NCI-H146 treated with DMSO at 0.1 percent for 48 hours (cell line): Measurements from ENCODE around the gene COA6.
"Not testable (repeated sequence)": the region's sequence is repeated elsewhere in the genome, so short reads cannot be mapped to it uniquely, and the experiment has no call there.

ENCODE experiments used
- DNase-seq: peaks from one replicate; lab custom pipeline; 2025; ENCODE audit not compliant: unreplicated experiment; lab: John Stamatoyannopoulos, UW

The COA6 gene

GRCh38 chr1:234373064-234373958 is at the start of gene COA6:
Gene COA6, plus strand, starts transcription at chr1:234373456. Its CDS starts 11 bp downstream, at chr1:234373467.
- DNase-seq = peak; percentile 91

GRCh38 chr1:234324821-234325220 is 48.4 kb upstream of the COA6 start:
- no peak for DNase-seq

GRCh38 chr1:234325878-234326496 is 47.3 kb upstream of the COA6 start:
- DNase-seq = no peak

- peak; percentile 9 for DNase-seq
Observed at GRCh38 chr1:234326497-234327366, 46.5 kb upstream of the COA6 start.

- no peak for DNase-seq
Observed at GRCh38 chr1:234327577-234328164, 45.6 kb upstream of the COA6 start.

- no peak for DNase-seq
Observed at GRCh38 chr1:234330843-234331215, 42.4 kb upstream of the COA6 start.

- DNase-seq = no peak
Observed at GRCh38 chr1:234331507-234331906, 41.7 kb upstream of the COA6 start.

- no peak for DNase-seq
Observed at GRCh38 chr1:234336359-234336758, 36.9 kb upstream of the COA6 start.

GRCh38 chr1:234337233-234337632 is 36.0 kb upstream of the COA6 start:
- no peak for DNase-seq

- no peak for DNase-seq
Observed at GRCh38 chr1:234340528-234340927, 32.7 kb upstream of the COA6 start.

GRCh38 chr1:234342774-234343173 is 30.5 kb upstream of the COA6 start:
- peak; percentile 70 for DNase-seq

GRCh38 chr1:234345237-234345636 is 28.0 kb upstream of the COA6 start:
- DNase-seq = no peak

- DNase-seq = no peak
Observed at GRCh38 chr1:234348964-234349363, 24.3 kb upstream of the COA6 start.

- no peak for DNase-seq
Observed at GRCh38 chr1:234355782-234356510, 17.3 kb upstream of the COA6 start.

- not testable (repeated sequence) for DNase-seq
Observed at GRCh38 chr1:234356615-234357269, 16.5 kb upstream of the COA6 start.

GRCh38 chr1:234357831-234358230 is 15.4 kb upstream of the COA6 start:
- DNase-seq = no peak

- DNase-seq = no peak
Observed at GRCh38 chr1:234361102-234361603, 12.1 kb upstream of the COA6 start.

- DNase-seq = no peak
Observed at GRCh38 chr1:234362558-234362957, 10.7 kb upstream of the COA6 start.

- no peak for DNase-seq
Observed at GRCh38 chr1:234368320-234369032, 4.8 kb upstream of the COA6 start.
